ENCODE results near the gene DUSP5.

GRCh38 chr10:110523736-110524135, 26.0 kb downstream of the DUSP5 start:
- TF ChIP-seq CTCF (IDR thresholded peaks at IDR 0.05) (no peak), POLR2A (IDR thresholded peaks at IDR 0.05) (no peak)

All from uterus (tissue), 2 donors.